ENCODE measurements around the gene ANKRD36.
"Not testable (repeated sequence)": the region's sequence is repeated elsewhere in the genome, so short reads cannot be mapped to it uniquely, and the experiment has no call there.

ANKRD36 gene

GRCh38 chr2:97092946-97093345 lies 20.0 kb upstream of the ANKRD36 start:
- not testable (repeated sequence) for H3K27me3 ChIP-seq (ENCODE audit: control insufficient read depth, insufficient read depth, low read length); H3K9ac ChIP-seq (ENCODE audit: low read depth, low read length); H3K4me1 ChIP-seq (ENCODE audit: control insufficient read depth, insufficient read depth, low read length); H3K4me3 ChIP-seq (ENCODE audit: low read depth, low read length); H3K36me3 ChIP-seq (ENCODE audit: control insufficient read depth, insufficient read depth, low read length); H3K9me3 ChIP-seq (ENCODE audit: control insufficient read depth, insufficient read depth, low read length)

GRCh38 chr2:97093983-97094771 lies 18.8 kb upstream of the ANKRD36 start:
- peak overlapping the region; percentile 37 for H3K4me3 ChIP-seq (ENCODE audit: low read depth, low read length)
- H3K27me3 ChIP-seq (ENCODE audit: control insufficient read depth, insufficient read depth, low read length); H3K36me3 ChIP-seq (ENCODE audit: control insufficient read depth, insufficient read depth, low read length); H3K9ac ChIP-seq (ENCODE audit: low read depth, low read length); H3K9me3 ChIP-seq (ENCODE audit: control insufficient read depth, insufficient read depth, low read length); H3K4me1 ChIP-seq (ENCODE audit: control insufficient read depth, insufficient read depth, low read length): not testable (repeated sequence)

GRCh38 chr2:97094772-97095611 lies 18.0 kb upstream of the ANKRD36 start, which contains the start of gene FAHD2B:
Gene FAHD2B, minus strand, starts transcription at chr2:97094882. Its CDS starts 3,176 bp downstream, at chr2:97091706.
- not testable (repeated sequence) for H3K9ac ChIP-seq (ENCODE audit: low read depth, low read length); H3K9me3 ChIP-seq (ENCODE audit: control insufficient read depth, insufficient read depth, low read length); H3K36me3 ChIP-seq (ENCODE audit: control insufficient read depth, insufficient read depth, low read length); H3K27me3 ChIP-seq (ENCODE audit: control insufficient read depth, insufficient read depth, low read length); H3K4me1 ChIP-seq (ENCODE audit: control insufficient read depth, insufficient read depth, low read length)
- H3K4me3 ChIP-seq (ENCODE audit: low read depth, low read length), result peak within 1 kb of the TSS; percentile 37

- H3K4me3 ChIP-seq (ENCODE audit: low read depth, low read length), result peak overlapping the region; percentile 37
- H3K9me3 ChIP-seq (ENCODE audit: control insufficient read depth, insufficient read depth, low read length), result no peaks in the 10 kb centered on the region
- no peak overlapping the region for H3K9ac ChIP-seq (ENCODE audit: low read depth, low read length)
- no peaks in the 10 kb centered on the region for H3K36me3 ChIP-seq (ENCODE audit: control insufficient read depth, insufficient read depth, low read length)
- peaks cover 3% of the 10 kb centered on the region for H3K27me3 ChIP-seq (ENCODE audit: control insufficient read depth, insufficient read depth, low read length)
- no peaks in the 10 kb centered on the region for H3K4me1 ChIP-seq (ENCODE audit: control insufficient read depth, insufficient read depth, low read length)
Observed at GRCh38 chr2:97095661-97096060, 17.3 kb upstream of the ANKRD36 start.

- H3K9ac ChIP-seq (ENCODE audit: low read depth, low read length); H3K4me1 ChIP-seq (ENCODE audit: control insufficient read depth, insufficient read depth, low read length); H3K9me3 ChIP-seq (ENCODE audit: control insufficient read depth, insufficient read depth, low read length); H3K36me3 ChIP-seq (ENCODE audit: control insufficient read depth, insufficient read depth, low read length); H3K27me3 ChIP-seq (ENCODE audit: control insufficient read depth, insufficient read depth, low read length); H3K4me3 ChIP-seq (ENCODE audit: low read depth, low read length): not testable (repeated sequence)
Observed at GRCh38 chr2:97098786-97099372, 14.1 kb upstream of the ANKRD36 start.

- H3K4me1 ChIP-seq (ENCODE audit: control insufficient read depth, insufficient read depth, low read length); H3K36me3 ChIP-seq (ENCODE audit: control insufficient read depth, insufficient read depth, low read length); H3K9me3 ChIP-seq (ENCODE audit: control insufficient read depth, insufficient read depth, low read length); H3K4me3 ChIP-seq (ENCODE audit: low read depth, low read length); H3K27me3 ChIP-seq (ENCODE audit: control insufficient read depth, insufficient read depth, low read length); H3K9ac ChIP-seq (ENCODE audit: low read depth, low read length): not testable (repeated sequence)
Observed at GRCh38 chr2:97106878-97107277, 6.1 kb upstream of the ANKRD36 start.

GRCh38 chr2:97111246-97111645 lies 1.7 kb upstream of the ANKRD36 start:
- not testable (repeated sequence) for H3K4me3 ChIP-seq (ENCODE audit: low read depth, low read length); H3K36me3 ChIP-seq (ENCODE audit: control insufficient read depth, insufficient read depth, low read length); H3K9ac ChIP-seq (ENCODE audit: low read depth, low read length); H3K9me3 ChIP-seq (ENCODE audit: control insufficient read depth, insufficient read depth, low read length); H3K27me3 ChIP-seq (ENCODE audit: control insufficient read depth, insufficient read depth, low read length); H3K4me1 ChIP-seq (ENCODE audit: control insufficient read depth, insufficient read depth, low read length)

- H3K4me1 ChIP-seq (ENCODE audit: control insufficient read depth, insufficient read depth, low read length); H3K9me3 ChIP-seq (ENCODE audit: control insufficient read depth, insufficient read depth, low read length); H3K36me3 ChIP-seq (ENCODE audit: control insufficient read depth, insufficient read depth, low read length); H3K27me3 ChIP-seq (ENCODE audit: control insufficient read depth, insufficient read depth, low read length): not testable (repeated sequence)
- Histone ChIP-seq H3K9ac (ENCODE audit: low read depth, low read length) (peak overlapping the region; percentile 8), H3K4me3 (ENCODE audit: low read depth, low read length) (peak overlapping the region; percentile 61)
Observed at GRCh38 chr2:97112320-97113049, 468 bp upstream of the ANKRD36 start.

GRCh38 chr2:97113882-97114255 lies 916 bp downstream of the ANKRD36 start:
- not testable (repeated sequence) for H3K36me3 ChIP-seq (ENCODE audit: control insufficient read depth, insufficient read depth, low read length); H3K4me1 ChIP-seq (ENCODE audit: control insufficient read depth, insufficient read depth, low read length); H3K9ac ChIP-seq (ENCODE audit: low read depth, low read length); H3K9me3 ChIP-seq (ENCODE audit: control insufficient read depth, insufficient read depth, low read length); H3K27me3 ChIP-seq (ENCODE audit: control insufficient read depth, insufficient read depth, low read length)
- peak overlapping the region; percentile 69 for H3K4me3 ChIP-seq (ENCODE audit: low read depth, low read length)

GRCh38 chr2:97129090-97129489 lies 16.1 kb downstream of the ANKRD36 start:
- not testable (repeated sequence) for H3K27me3 ChIP-seq (ENCODE audit: control insufficient read depth, insufficient read depth, low read length); H3K4me3 ChIP-seq (ENCODE audit: low read depth, low read length); H3K4me1 ChIP-seq (ENCODE audit: control insufficient read depth, insufficient read depth, low read length); H3K36me3 ChIP-seq (ENCODE audit: control insufficient read depth, insufficient read depth, low read length); H3K9me3 ChIP-seq (ENCODE audit: control insufficient read depth, insufficient read depth, low read length); H3K9ac ChIP-seq (ENCODE audit: low read depth, low read length)

- not testable (repeated sequence) for H3K27me3 ChIP-seq (ENCODE audit: control insufficient read depth, insufficient read depth, low read length); H3K4me3 ChIP-seq (ENCODE audit: low read depth, low read length); H3K36me3 ChIP-seq (ENCODE audit: control insufficient read depth, insufficient read depth, low read length); H3K9me3 ChIP-seq (ENCODE audit: control insufficient read depth, insufficient read depth, low read length); H3K4me1 ChIP-seq (ENCODE audit: control insufficient read depth, insufficient read depth, low read length); H3K9ac ChIP-seq (ENCODE audit: low read depth, low read length)
Observed at GRCh38 chr2:97144016-97144415, 31.1 kb downstream of the ANKRD36 start.

All from iPS-15b (cell line).